Ishikawa (cell line): ENCODE data around the gene CAMK1.

ENCODE experiments used
- CEBPB ChIP-seq: IDR thresholded peaks from 2 replicates; pipeline ENCODE4 v1.6.1; 2012
- CREB1 ChIP-seq: IDR thresholded peaks from 2 replicates; pipeline ENCODE4 v1.6.1; 2012; ENCODE audit warnings: low read depth
- EGR1 ChIP-seq: IDR thresholded peaks from 2 replicates; pipeline ENCODE4 v1.6.1; 2012
- EP300 ChIP-seq: IDR thresholded peaks from 2 replicates; pipeline ENCODE4 v1.6.1; 2012; ENCODE audit warnings: borderline replicate concordance
- FOXM1 ChIP-seq: IDR thresholded peaks from 2 replicates; pipeline ENCODE4 v1.6.1; 2012; ENCODE audit warnings: low read depth, borderline replicate concordance
- MAX ChIP-seq: IDR thresholded peaks from 2 replicates; pipeline ENCODE4 v1.6.1; 2012
- NFIC ChIP-seq: IDR thresholded peaks from 2 replicates; pipeline ENCODE4 v1.6.1; 2012
- RAD21 ChIP-seq: IDR thresholded peaks from 2 replicates; pipeline ENCODE4 v1.6.1; 2012; ENCODE audit warnings: low read depth
- REST ChIP-seq: IDR thresholded peaks from 2 replicates; pipeline ENCODE4 v1.6.1; 2012; ENCODE audit warnings: low read depth, mild to moderate bottlenecking
- TAF1 ChIP-seq: IDR thresholded peaks from 2 replicates; pipeline ENCODE4 v1.6.1; 2012; ENCODE audit warnings: low read depth, mild to moderate bottlenecking
- TCF12 ChIP-seq: IDR thresholded peaks from 2 replicates; pipeline ENCODE4 v1.6.1; 2012; ENCODE audit warnings: low read depth
- TEAD4 ChIP-seq: IDR thresholded peaks from 2 replicates; pipeline ENCODE4 v1.6.1; 2012
- USF1 ChIP-seq: IDR thresholded peaks from 2 replicates; pipeline ENCODE4 v1.6.1; 2012
- YY1 ChIP-seq: IDR thresholded peaks from 2 replicates; pipeline ENCODE4 v1.6.1; 2012; ENCODE audit warnings: low read depth
- ZBTB7A ChIP-seq: IDR thresholded peaks from 2 replicates; pipeline ENCODE4 v1.6.1; 2012; ENCODE audit warnings: low read depth

CAMK1 gene

GRCh38 chr3:9762871-9763270, 6.9 kb downstream of the CAMK1 start:
- TF ChIP-seq EGR1 (no peak), YY1 (no peak), FOXM1 (no peak), RAD21 (no peak), TCF12 (no peak), MAX (no peak)

GRCh38 chr3:9761919-9762318, 7.8 kb downstream of the CAMK1 start:
- no peak for TF ChIP-seq MAX

GRCh38 chr3:9760779-9761505, 8.8 kb downstream of the CAMK1 start:
- TF ChIP-seq FOXM1 = no peak
- TF ChIP-seq USF1 = no peak
- no peak for TF ChIP-seq TCF12
- TF ChIP-seq MAX = no peak

GRCh38 chr3:9757427-9757826, 12.3 kb downstream of the CAMK1 start:
- no peak for TF ChIP-seq TAF1
- no peak for TF ChIP-seq USF1
- no peak for TF ChIP-seq MAX
- TF ChIP-seq YY1 = no peak
- no peak for TF ChIP-seq CEBPB
- no peak for TF ChIP-seq RAD21
- no peak for TF ChIP-seq REST
- no peak for TF ChIP-seq EP300
- no peak for TF ChIP-seq TCF12
- no peak for TF ChIP-seq NFIC
- TF ChIP-seq TEAD4 = no peak
- no peak for TF ChIP-seq EGR1
- no peak for TF ChIP-seq FOXM1

- TF ChIP-seq USF1 (no peak), EP300 (no peak)
Measured at GRCh38 chr3:9754678-9755077, 15.1 kb downstream of the CAMK1 start.

- TF ChIP-seq NFIC = no peak
- TF ChIP-seq USF1 = no peak
- TF ChIP-seq TCF12 = no peak
- no peak for TF ChIP-seq ZBTB7A
- TF ChIP-seq CREB1 = no peak
- TF ChIP-seq RAD21 = no peak
- no peak for TF ChIP-seq EGR1
- TF ChIP-seq TAF1 = no peak
- no peak for TF ChIP-seq TEAD4
- TF ChIP-seq FOXM1 = no peak
- no peak for TF ChIP-seq REST
- TF ChIP-seq MAX = no peak
- TF ChIP-seq CEBPB = no peak
- no peak for TF ChIP-seq EP300
- TF ChIP-seq YY1 = no peak
Measured at GRCh38 chr3:9750556-9751411, 19.0 kb downstream of the CAMK1 start.
